ENCODE measurements around the gene ELMO1. TPM values are rescaled to one million over a fixed set of nuclear protein-coding genes. Genes with fewer than 3 reads are reported as not detected.

The ELMO1 gene
- total RNA-seq, 1 donor from 2014 or later, result 66.1 TPM

- H3K36me3 Mint-ChIP-seq (ENCODE audit: insufficient read depth), result peaks cover 15% of the 10 kb centered on the region
- peak; percentile 64 for TF ChIP-seq CTCF (IDR thresholded peaks at IDR 0.05; ENCODE audit: unreplicated experiment)
- no peak overlapping the region for H3K27ac Mint-ChIP-seq
- no peaks in the 10 kb centered on the region for H3K27me3 Mint-ChIP-seq
- peaks cover 3% of the 10 kb centered on the region for H3K9me3 Mint-ChIP-seq (ENCODE audit: low read depth)
- no peak for DNase-seq (ENCODE audit: low spot score, unreplicated experiment)
- H3K4me3 Mint-ChIP-seq (ENCODE audit: low read depth), result no peak overlapping the region
- H3K4me1 Mint-ChIP-seq (ENCODE audit: low read depth), result no peaks in the 10 kb centered on the region
These were observed 240.1 kb downstream of the ELMO1 start for GRCh38 chr7:37208528-37208927.

- no peak for DNase-seq (ENCODE audit: low spot score, unreplicated experiment)
- Mint-ChIP-seq H3K27ac (no peak overlapping the region), H3K36me3 (ENCODE audit: insufficient read depth) (peaks cover 11% of the 10 kb centered on the region), H3K27me3 (no peaks in the 10 kb centered on the region), H3K4me3 (ENCODE audit: low read depth) (no peak overlapping the region), H3K9me3 (ENCODE audit: low read depth) (peaks cover 3% of the 10 kb centered on the region), H3K4me1 (ENCODE audit: low read depth) (peaks cover 3% of the 10 kb centered on the region)
- no peak for TF ChIP-seq CTCF (IDR thresholded peaks at IDR 0.05; ENCODE audit: unreplicated experiment)
These were observed 242.5 kb downstream of the ELMO1 start for GRCh38 chr7:37206192-37206591.

GRCh38 chr7:37205451-37205850, 243.2 kb downstream of the ELMO1 start:
- no peak for DNase-seq (ENCODE audit: low spot score, unreplicated experiment)
- no peak overlapping the region for H3K4me3 Mint-ChIP-seq (ENCODE audit: low read depth)
- H3K27me3 Mint-ChIP-seq, result no peaks in the 10 kb centered on the region
- no peak for TF ChIP-seq CTCF (IDR thresholded peaks at IDR 0.05; ENCODE audit: unreplicated experiment)
- no peak overlapping the region for H3K27ac Mint-ChIP-seq
- peaks cover 6% of the 10 kb centered on the region for H3K4me1 Mint-ChIP-seq (ENCODE audit: low read depth)
- peaks cover 3% of the 10 kb centered on the region for H3K9me3 Mint-ChIP-seq (ENCODE audit: low read depth)
- peaks cover 10% of the 10 kb centered on the region for H3K36me3 Mint-ChIP-seq (ENCODE audit: insufficient read depth)

GRCh38 chr7:37201876-37202198, 246.8 kb downstream of the ELMO1 start:
- Mint-ChIP-seq H3K9me3 (ENCODE audit: low read depth) (peaks cover 3% of the 10 kb centered on the region), H3K27ac (no peak overlapping the region), H3K4me1 (ENCODE audit: low read depth) (peaks cover 18% of the 10 kb centered on the region), H3K4me3 (ENCODE audit: low read depth) (no peak overlapping the region), H3K27me3 (no peaks in the 10 kb centered on the region), H3K36me3 (ENCODE audit: insufficient read depth) (peaks cover 13% of the 10 kb centered on the region)
- TF ChIP-seq CTCF (IDR thresholded peaks at IDR 0.05; ENCODE audit: unreplicated experiment), result peak; percentile 3
- no peak for DNase-seq (ENCODE audit: low spot score, unreplicated experiment)

GRCh38 chr7:37201003-37201875, 247.4 kb downstream of the ELMO1 start:
- DNase-seq (ENCODE audit: low spot score, unreplicated experiment), result peak; percentile 70
- peak; percentile 93 for TF ChIP-seq CTCF (IDR thresholded peaks at IDR 0.05; ENCODE audit: unreplicated experiment)
- Mint-ChIP-seq H3K9me3 (ENCODE audit: low read depth) (peaks cover 3% of the 10 kb centered on the region), H3K4me1 (ENCODE audit: low read depth) (peaks cover 19% of the 10 kb centered on the region), H3K4me3 (ENCODE audit: low read depth) (no peak overlapping the region), H3K27me3 (no peaks in the 10 kb centered on the region), H3K36me3 (ENCODE audit: insufficient read depth) (peaks cover 13% of the 10 kb centered on the region), H3K27ac (peak overlapping the region; percentile 58)
